ENCODE data around the gene RMRP.
"Not testable (repeated sequence)": the region's sequence is repeated elsewhere in the genome, so short reads cannot be mapped to it uniquely, and the experiment has no call there.

The RMRP gene

DNA sequence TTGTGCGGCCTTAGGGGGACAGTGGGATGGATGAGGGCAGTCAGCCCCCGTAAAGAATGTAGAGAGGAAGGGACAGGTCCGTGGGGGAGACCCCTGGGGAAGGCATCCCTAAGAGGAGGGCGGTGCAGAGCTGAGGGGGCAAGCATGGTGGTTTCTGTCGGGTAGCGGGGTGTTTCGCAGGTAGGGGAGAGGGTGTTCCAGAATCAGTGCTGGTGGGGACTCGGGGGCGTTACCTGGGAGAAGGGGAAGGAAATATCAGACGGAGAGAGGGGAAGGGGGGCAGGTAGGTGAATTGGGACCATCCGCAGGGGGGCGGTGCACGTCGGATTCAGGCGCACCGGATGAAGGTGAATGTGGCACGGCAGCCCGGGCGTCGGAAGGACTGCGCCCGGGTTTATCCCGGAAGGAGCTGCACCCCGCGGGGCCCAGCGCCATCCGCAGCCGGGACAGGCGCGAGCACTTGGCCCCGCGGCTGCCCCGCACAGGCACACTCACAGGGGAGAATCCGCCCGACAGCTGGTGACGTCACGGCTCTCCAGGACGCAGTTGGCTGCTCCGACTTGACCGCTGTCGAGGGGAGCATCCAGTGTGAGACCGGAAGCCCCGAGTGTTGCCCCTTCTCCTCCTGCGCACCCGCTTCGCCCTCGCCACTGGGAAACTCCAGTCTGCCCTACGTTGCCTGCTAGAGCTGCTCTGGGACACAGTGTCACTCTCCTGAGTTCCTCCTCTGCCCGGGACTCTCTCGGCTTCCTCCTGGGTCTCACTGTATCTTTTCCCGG is 40.9 kb downstream of the RMRP start:
- peak overlapping the region; percentile 19 for H4K8ac ChIP-seq (ENCODE audit: low read depth, low read length)
- no peak overlapping the region for H2BK5ac ChIP-seq (ENCODE audit: low read length)
- H3K14ac ChIP-seq (ENCODE audit: low read length): no peak overlapping the region
- H3K18ac ChIP-seq (ENCODE audit: low read length): peak overlapping the region; percentile 78
- H3K4me2 ChIP-seq (ENCODE audit: insufficient read depth, low read length, poor library complexity, severe bottlenecking): peak overlapping the region; percentile 47
- no peak overlapping the region for H3K4ac ChIP-seq (ENCODE audit: low read length)
- peak overlapping the region; percentile 77 for H2AK5ac ChIP-seq (ENCODE audit: low read depth, low read length)
- peak overlapping the region; percentile 76 for H3K9ac ChIP-seq (ENCODE audit: low read depth, low read length, poor library complexity)
- no peak overlapping the region for H2BK120ac ChIP-seq (ENCODE audit: low read depth, low read length)
- peaks cover 0 to 15% of the 10 kb centered on the region in 2 donors for H3K4me1 ChIP-seq (ENCODE audit: control insufficient read depth in 2 of 2, insufficient read depth in 1 of 2, low read depth in 1 of 2, low read length in 2 of 2)
- no peak overlapping the region for H2BK12ac ChIP-seq (ENCODE audit: low read length)
- no peaks in the 10 kb centered on the region for H3K79me1 ChIP-seq (ENCODE audit: low read depth, low read length)
- peaks cover 0 to 7% of the 10 kb centered on the region in 2 donors for H3K9me3 ChIP-seq (replicated peaks in 1 of 2; ENCODE audit: control insufficient read depth in 2 of 2, insufficient read depth in 1 of 2, low read depth in 1 of 2, low read length in 2 of 2)
- H3K36me3 ChIP-seq (replicated peaks in 1 of 2; ENCODE audit: control insufficient read depth in 2 of 2, insufficient read depth in 2 of 2, low read length in 2 of 2): no peaks in the 10 kb centered on the region
- H3K23ac ChIP-seq (ENCODE audit: low read depth, low read length, poor library complexity): peak overlapping the region; percentile 58
- peak overlapping the region; percentile 8 to 72 for H3K4me3 ChIP-seq (ENCODE audit: low read length in 2 of 2)
- no peak overlapping the region for H2BK15ac ChIP-seq (ENCODE audit: low read length)
- no peak for DNase-seq (ENCODE audit: low spot score)
- H3K27me3 ChIP-seq (ENCODE audit: control insufficient read depth in 3 of 3, insufficient read depth in 3 of 3, low read depth in 1 of 3, low read length in 3 of 3): peaks cover 7 to 78% (median 34%) of the 10 kb centered on the region in 3 experiments
- no CpG with 5 or more reads among the region's 51 CpGs for WGBS, 2 donors (ENCODE audit: extremely low coverage in 2 of 2, insufficient read length in 2 of 2, insufficient replicate concordance in 1 of 2)
- no peak overlapping the region for H3K27ac ChIP-seq (replicated peaks; ENCODE audit: low read length)
- H2AFZ ChIP-seq (ENCODE audit: low read length): peak overlapping the region; percentile 71
- no peak overlapping the region for H4K91ac ChIP-seq (ENCODE audit: low read depth, low read length, poor library complexity)

DNA sequence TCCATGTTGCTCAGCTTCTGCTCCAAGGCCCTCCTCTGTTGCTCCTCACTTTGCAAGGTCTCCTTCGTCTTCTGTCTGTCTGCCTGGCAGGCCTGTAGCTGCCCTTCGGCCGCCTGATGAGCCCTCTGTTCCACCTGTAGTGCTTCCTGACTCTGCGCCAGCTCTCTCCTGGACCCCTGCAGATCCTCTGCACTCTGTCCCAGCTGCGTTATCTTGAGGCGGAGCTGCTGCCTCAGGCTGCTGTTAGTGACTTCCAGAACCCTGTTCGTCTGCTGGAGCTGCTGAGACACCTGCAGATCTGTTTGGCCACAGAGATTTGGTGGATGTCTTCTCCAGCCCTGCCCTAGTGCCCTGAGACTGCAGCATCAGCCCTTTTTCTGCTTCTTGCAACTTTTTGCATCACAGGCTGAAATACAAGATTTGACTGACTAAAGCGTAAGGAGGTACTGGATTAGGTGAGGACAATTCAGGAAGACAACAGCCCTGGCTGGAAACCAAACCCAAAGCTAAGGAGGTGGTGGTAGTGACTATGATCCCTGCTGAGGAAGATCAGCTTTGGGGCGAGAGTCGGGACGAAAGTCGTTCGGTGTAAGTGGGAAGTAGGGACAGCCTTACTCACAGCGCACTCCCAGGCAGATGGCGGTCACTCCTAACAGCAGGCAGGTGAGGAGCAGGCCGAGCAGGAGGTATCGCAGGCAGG is 41.7 kb downstream of the RMRP start:
- Histone ChIP-seq H3K4ac (ENCODE audit: low read length) (no peak overlapping the region), H3K36me3 (replicated peaks in 1 of 2; ENCODE audit: control insufficient read depth in 2 of 2, insufficient read depth in 2 of 2, low read length in 2 of 2) (no peaks in the 10 kb centered on the region), H3K18ac (ENCODE audit: low read length) (peak overlapping the region; percentile 78), H3K4me2 (ENCODE audit: insufficient read depth, low read length, poor library complexity, severe bottlenecking) (peak overlapping the region; percentile 47), H3K4me1 (ENCODE audit: control insufficient read depth in 2 of 2, insufficient read depth in 1 of 2, low read depth in 1 of 2, low read length in 2 of 2) (peaks cover 0 to 15% of the 10 kb centered on the region in 2 donors), H2BK12ac (ENCODE audit: low read length) (no peak overlapping the region), H4K91ac (ENCODE audit: low read depth, low read length, poor library complexity) (no peak overlapping the region), H3K23ac (ENCODE audit: low read depth, low read length, poor library complexity) (peak overlapping the region; percentile 58), H3K14ac (ENCODE audit: low read length) (no peak overlapping the region), H3K27me3 (ENCODE audit: control insufficient read depth in 3 of 3, insufficient read depth in 3 of 3, low read depth in 1 of 3, low read length in 3 of 3) (peaks cover 7 to 71% (median 34%) of the 10 kb centered on the region in 3 experiments), H3K79me1 (ENCODE audit: low read depth, low read length) (no peaks in the 10 kb centered on the region), H3K27ac (replicated peaks; ENCODE audit: low read length) (no peak overlapping the region), H2AFZ (ENCODE audit: low read length) (peak overlapping the region; percentile 71), H2AK5ac (ENCODE audit: low read depth, low read length) (no peak overlapping the region), H2BK15ac (ENCODE audit: low read length) (no peak overlapping the region), H3K9me3 (replicated peaks in 1 of 2; ENCODE audit: control insufficient read depth in 2 of 2, insufficient read depth in 1 of 2, low read depth in 1 of 2, low read length in 2 of 2) (peaks cover 0 to 7% of the 10 kb centered on the region in 2 donors), H3K9ac (ENCODE audit: low read depth, low read length, poor library complexity) (no peak overlapping the region), H3K4me3 (ENCODE audit: low read length in 2 of 2) (no peak overlapping the region), H2BK5ac (ENCODE audit: low read length) (no peak overlapping the region), H4K8ac (ENCODE audit: low read depth, low read length) (no peak overlapping the region), H2BK120ac (ENCODE audit: low read depth, low read length) (no peak overlapping the region)
- DNase-seq (ENCODE audit: low spot score): no peak
- no CpG with 5 or more reads among the region's 17 CpGs for WGBS, 2 donors (ENCODE audit: extremely low coverage in 2 of 2, insufficient read length in 2 of 2, insufficient replicate concordance in 1 of 2)

DNA sequence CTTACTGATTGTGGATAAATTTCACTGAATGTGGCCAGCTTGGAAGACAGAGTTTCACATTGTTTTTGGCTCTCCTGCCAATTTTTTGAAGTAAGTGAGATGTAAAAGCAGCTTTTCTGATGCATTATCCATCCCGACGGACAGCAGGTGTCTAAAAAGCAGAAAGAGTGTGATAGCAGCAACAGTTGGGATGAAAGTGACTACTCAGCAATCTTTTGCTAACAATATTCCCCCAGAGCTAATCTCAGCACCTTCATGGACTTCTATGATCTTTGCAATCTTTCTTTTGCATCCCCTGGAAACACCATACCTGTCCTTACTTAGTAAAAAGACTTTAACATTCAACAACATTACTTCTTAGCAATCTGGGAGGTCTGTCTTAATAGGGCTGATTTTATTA is 45.0 kb downstream of the RMRP start:
- Histone ChIP-seq H3K9me3 (replicated peaks in 1 of 2; ENCODE audit: control insufficient read depth in 2 of 2, insufficient read depth in 1 of 2, low read depth in 1 of 2, low read length in 2 of 2) (peaks cover 0 to 3% of the 10 kb centered on the region in 2 donors), H4K91ac (ENCODE audit: low read depth, low read length, poor library complexity) (no peak overlapping the region), H2BK120ac (ENCODE audit: low read depth, low read length) (no peak overlapping the region), H3K27me3 (ENCODE audit: control insufficient read depth in 3 of 3, insufficient read depth in 3 of 3, low read depth in 1 of 3, low read length in 3 of 3) (peaks cover 7 to 46% (median 30%) of the 10 kb centered on the region in 3 experiments), H2BK12ac (ENCODE audit: low read length) (no peak overlapping the region), H2BK15ac (ENCODE audit: low read length) (no peak overlapping the region), H3K4me1 (ENCODE audit: control insufficient read depth in 2 of 2, insufficient read depth in 1 of 2, low read depth in 1 of 2, low read length in 2 of 2) (peaks cover 0 to 7% of the 10 kb centered on the region in 2 donors), H4K8ac (ENCODE audit: low read depth, low read length) (no peak overlapping the region), H3K4ac (ENCODE audit: low read length) (no peak overlapping the region), H3K9ac (ENCODE audit: low read depth, low read length, poor library complexity) (no peak overlapping the region), H2AK5ac (ENCODE audit: low read depth, low read length) (no peak overlapping the region), H3K36me3 (replicated peaks in 1 of 2; ENCODE audit: control insufficient read depth in 2 of 2, insufficient read depth in 2 of 2, low read length in 2 of 2) (peaks cover 22 to 28% of the 10 kb centered on the region in 2 donors), H3K4me3 (ENCODE audit: low read length in 2 of 2) (no peak overlapping the region), H3K23ac (ENCODE audit: low read depth, low read length, poor library complexity) (no peak overlapping the region), H3K79me1 (ENCODE audit: low read depth, low read length) (no peaks in the 10 kb centered on the region), H2AFZ (ENCODE audit: low read length) (no peak overlapping the region), H2BK5ac (ENCODE audit: low read length) (no peak overlapping the region), H3K27ac (replicated peaks; ENCODE audit: low read length) (no peak overlapping the region), H3K18ac (ENCODE audit: low read length) (no peak overlapping the region), H3K4me2 (ENCODE audit: insufficient read depth, low read length, poor library complexity, severe bottlenecking) (no peak overlapping the region), H3K14ac (ENCODE audit: low read length) (no peak overlapping the region)
- no peak for DNase-seq (ENCODE audit: low spot score)
- no CpG with 5 or more reads among the region's 2 CpGs for WGBS, 2 donors (ENCODE audit: extremely low coverage in 2 of 2, insufficient read length in 2 of 2, insufficient replicate concordance in 1 of 2)

GRCh38 chr9:35612066-35612465 is 45.8 kb downstream of the RMRP start:
- H3K9ac ChIP-seq (ENCODE audit: low read depth, low read length, poor library complexity); H2BK5ac ChIP-seq (ENCODE audit: low read length); H3K4me1 ChIP-seq (ENCODE audit: control insufficient read depth in 2 of 2, insufficient read depth in 1 of 2, low read depth in 1 of 2, low read length in 2 of 2); H2BK15ac ChIP-seq (ENCODE audit: low read length); H2BK12ac ChIP-seq (ENCODE audit: low read length); H3K4ac ChIP-seq (ENCODE audit: low read length); H3K4me2 ChIP-seq (ENCODE audit: insufficient read depth, low read length, poor library complexity, severe bottlenecking); H3K18ac ChIP-seq (ENCODE audit: low read length); H2AFZ ChIP-seq (ENCODE audit: low read length); H3K23ac ChIP-seq (ENCODE audit: low read depth, low read length, poor library complexity); H3K9me3 ChIP-seq (replicated peaks in 1 of 2; ENCODE audit: control insufficient read depth in 2 of 2, insufficient read depth in 1 of 2, low read depth in 1 of 2, low read length in 2 of 2); H4K91ac ChIP-seq (ENCODE audit: low read depth, low read length, poor library complexity); H3K27ac ChIP-seq (replicated peaks; ENCODE audit: low read length); H3K79me1 ChIP-seq (ENCODE audit: low read depth, low read length); H3K4me3 ChIP-seq (ENCODE audit: low read length in 2 of 2); H4K8ac ChIP-seq (ENCODE audit: low read depth, low read length); H2BK120ac ChIP-seq (ENCODE audit: low read depth, low read length); H2AK5ac ChIP-seq (ENCODE audit: low read depth, low read length); H3K14ac ChIP-seq (ENCODE audit: low read length); DNase-seq (ENCODE audit: low spot score): not testable (repeated sequence)
- Histone ChIP-seq H3K36me3 (replicated peaks in 1 of 2; ENCODE audit: control insufficient read depth in 2 of 2, insufficient read depth in 2 of 2, low read length in 2 of 2) (peaks cover 24 to 36% of the 10 kb centered on the region in 2 donors), H3K27me3 (ENCODE audit: control insufficient read depth in 3 of 3, insufficient read depth in 3 of 3, low read depth in 1 of 3, low read length in 3 of 3) (peaks cover 5 to 38% (median 23%) of the 10 kb centered on the region in 3 experiments)
- no CpG with 5 or more reads among the region's 4 CpGs for WGBS, 2 donors (ENCODE audit: extremely low coverage in 2 of 2, insufficient read length in 2 of 2, insufficient replicate concordance in 1 of 2)

Measured in neuronal stem cell (in vitro differentiated cells).